Lung (tissue), 12 donors: ENCODE data around the gene GLI3. TPM values are rescaled to one million over a fixed set of nuclear protein-coding genes. Genes with fewer than 3 reads are reported as not detected.

Experiments
- ATAC-seq: fragments of 200-7000 bp; cut with Tn5 transposase; one replicate; pipeline ENCODE4 v1.9.1; 2020; ENCODE audit warnings: moderate number of reproducible peaks; ENCODE audit not compliant: insufficient read depth, low FRiP score
- DNase-seq, 3 donors: peaks; one replicate each; pipeline ENCODE4 v3.0.0-alpha.2; 2013 to 2017
- H3K27ac ChIP-seq, 2 donors: one replicate each; pipeline ENCODE4 v1.5.1; 2013; ENCODE audit warnings: mild to moderate bottlenecking in 2 of 2, moderate library complexity in 2 of 2, control low read depth in 1 of 2, inconsistent platforms in 1 of 2, low read depth in 1 of 2, low read length in 1 of 2
- H3K27me3 ChIP-seq, 3 donors: one replicate each; pipeline ENCODE4 v1.5.1; 2013; ENCODE audit warnings: low read length in 2 of 3; ENCODE audit not compliant: control insufficient read depth in 3 of 3, insufficient read depth in 3 of 3
- H3K36me3 ChIP-seq, 4 donors: one replicate each; pipeline ENCODE4 v1.5.1; 2013; ENCODE audit warnings: low read length in 4 of 4, mild to moderate bottlenecking in 1 of 4, moderate library complexity in 1 of 4; ENCODE audit not compliant: control insufficient read depth in 4 of 4, insufficient read depth in 4 of 4
- H3K4me1 ChIP-seq, 5 donors: one replicate each; pipeline ENCODE4 v1.5.1; 2013; ENCODE audit warnings: low read length in 5 of 5, mild to moderate bottlenecking in 2 of 5, moderate library complexity in 1 of 5; ENCODE audit not compliant: control insufficient read depth in 5 of 5, insufficient read depth in 5 of 5
- H3K4me3 ChIP-seq: one replicate; pipeline ENCODE4 v1.5.1; 2013; ENCODE audit warnings: mild to moderate bottlenecking, control low read depth, moderate library complexity
- H3K9ac ChIP-seq, 2 donors: one replicate each; pipeline ENCODE4 v1.5.1; 2013; ENCODE audit warnings: low read length in 2 of 2, control low read depth in 1 of 2; ENCODE audit not compliant: insufficient read depth in 1 of 2
- H3K9me3 ChIP-seq, 4 donors: one replicate each; pipeline ENCODE4 v1.5.1; 2013; ENCODE audit warnings: low read length in 3 of 4, mild to moderate bottlenecking in 1 of 4, moderate library complexity in 1 of 4; ENCODE audit not compliant: control insufficient read depth in 4 of 4, insufficient read depth in 3 of 4
- WGBS, 2 donors: extraction: QIAGEN DNeasy Blood & Tissue Kit; methylation state at CpG; one replicate each; pipeline ENCODE4 v1.1.7; 2013; 5-methylcytosine and 5-hydroxymethylcytosine counted together
- polyA plus RNA-seq, 2 donors: library from polyadenylated mRNA; stranded (reverse); fragments of 200-250 nt; gene quantifications; one replicate each; pipeline ENCODE4 v1.2.1, GENCODE V29; 2013
- total RNA-seq, 2 donors: library from RNA; depleted of rRNA in 1 of 2; stranded (reverse); fragments of >200 nt in 1 of 2; gene quantifications; one replicate each; pipeline ENCODE4 v1.2.1, GENCODE V29; 2014 to 2021
- TF ChIP-seq, protein P1 (sequence below): IDR thresholded peaks from 2 replicates; pipeline ENCODE4 v1.5.1; 2012; ENCODE audit warnings: mild to moderate bottlenecking; ENCODE audit errors: control extremely low read depth, extremely low read depth
- donor health status: control.
- donor health status: control.
- donor health status: Bipolar disorder and iron deficiency.
- donor health status: healthy.
- donor health status: DM: yes; HTN: yes; CAD: no.

Gene GLI3
- total and polyA plus RNA-seq, 4 donors, result 2.0 to 23.4 (median 10.3) TPM

DNA sequence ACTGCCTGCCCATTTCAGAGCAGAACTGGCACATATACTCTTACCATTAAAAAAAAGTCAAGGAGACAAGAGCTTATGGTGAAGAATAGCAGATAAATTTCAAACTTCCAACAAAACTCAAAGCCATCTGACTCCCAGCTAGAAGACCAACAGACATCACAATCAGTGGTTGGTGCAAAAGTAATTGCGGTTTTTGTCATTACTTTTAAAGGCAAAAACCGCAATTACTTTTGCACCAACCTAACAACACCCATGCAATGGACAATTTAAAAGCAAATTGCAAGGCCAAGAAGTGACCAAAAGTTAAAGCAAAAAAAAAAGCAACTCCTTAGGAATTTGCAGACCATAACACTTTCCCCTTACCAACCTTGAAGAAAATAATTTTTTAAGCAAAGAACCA, 18.8 kb downstream of the GLI3 start:
- WGBS, 2 donors, result 96% methylated on average over 2 of the region's 2 CpGs
- Histone ChIP-seq H3K9me3 (no peaks in the 10 kb centered on the region), H3K4me1 (peaks cover 0 to 13% (median 7%) of the 10 kb centered on the region in 5 donors), H3K27me3 (no peaks in the 10 kb centered on the region), H3K9ac (no peak overlapping the region), H3K27ac (no peak overlapping the region), H3K36me3 (peaks cover 0 to 27% (median 12%) of the 10 kb centered on the region in 4 donors), H3K4me3 (no peak overlapping the region)
- ATAC-seq (no peak), DNase-seq (no peak)
- TF ChIP-seq, protein P1, sequence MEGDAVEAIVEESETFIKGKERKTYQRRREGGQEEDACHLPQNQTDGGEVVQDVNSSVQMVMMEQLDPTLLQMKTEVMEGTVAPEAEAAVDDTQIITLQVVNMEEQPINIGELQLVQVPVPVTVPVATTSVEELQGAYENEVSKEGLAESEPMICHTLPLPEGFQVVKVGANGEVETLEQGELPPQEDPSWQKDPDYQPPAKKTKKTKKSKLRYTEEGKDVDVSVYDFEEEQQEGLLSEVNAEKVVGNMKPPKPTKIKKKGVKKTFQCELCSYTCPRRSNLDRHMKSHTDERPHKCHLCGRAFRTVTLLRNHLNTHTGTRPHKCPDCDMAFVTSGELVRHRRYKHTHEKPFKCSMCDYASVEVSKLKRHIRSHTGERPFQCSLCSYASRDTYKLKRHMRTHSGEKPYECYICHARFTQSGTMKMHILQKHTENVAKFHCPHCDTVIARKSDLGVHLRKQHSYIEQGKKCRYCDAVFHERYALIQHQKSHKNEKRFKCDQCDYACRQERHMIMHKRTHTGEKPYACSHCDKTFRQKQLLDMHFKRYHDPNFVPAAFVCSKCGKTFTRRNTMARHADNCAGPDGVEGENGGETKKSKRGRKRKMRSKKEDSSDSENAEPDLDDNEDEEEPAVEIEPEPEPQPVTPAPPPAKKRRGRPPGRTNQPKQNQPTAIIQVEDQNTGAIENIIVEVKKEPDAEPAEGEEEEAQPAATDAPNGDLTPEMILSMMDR, result no peak

DNA sequence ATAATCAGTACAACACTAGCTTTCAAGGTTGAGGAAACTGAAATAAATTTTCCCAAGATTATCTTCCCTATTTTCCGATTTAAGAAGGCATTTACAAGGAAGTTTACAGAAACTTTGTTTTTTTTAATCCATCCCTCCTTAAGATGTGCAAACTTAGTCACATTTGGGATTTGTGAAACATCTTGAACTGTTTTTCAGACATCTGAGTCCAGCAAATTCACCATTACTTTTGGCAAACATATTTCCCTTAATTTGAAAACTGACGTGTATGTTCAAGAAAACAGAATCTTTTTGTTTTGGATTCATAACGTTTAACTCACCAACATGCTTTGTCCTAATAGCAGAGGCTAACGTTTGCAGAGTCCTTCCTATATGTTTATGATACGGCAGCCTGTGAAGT, 19.5 kb downstream of the GLI3 start:
- TF ChIP-seq, protein P1, result no peak
- Histone ChIP-seq H3K27me3 (no peaks in the 10 kb centered on the region), H3K4me1 (peaks cover 0 to 6% (median 2%) of the 10 kb centered on the region in 5 donors), H3K9me3 (no peaks in the 10 kb centered on the region), H3K27ac (no peak overlapping the region), H3K9ac (no peak overlapping the region), H3K4me3 (no peak overlapping the region), H3K36me3 (peaks cover 0 to 31% (median 12%) of the 10 kb centered on the region in 4 donors)
- ATAC-seq (no peak), DNase-seq (no peak)
- WGBS, 2 donors, result 84 to 85% methylated on average over 5 of the region's 5 CpGs

DNA sequence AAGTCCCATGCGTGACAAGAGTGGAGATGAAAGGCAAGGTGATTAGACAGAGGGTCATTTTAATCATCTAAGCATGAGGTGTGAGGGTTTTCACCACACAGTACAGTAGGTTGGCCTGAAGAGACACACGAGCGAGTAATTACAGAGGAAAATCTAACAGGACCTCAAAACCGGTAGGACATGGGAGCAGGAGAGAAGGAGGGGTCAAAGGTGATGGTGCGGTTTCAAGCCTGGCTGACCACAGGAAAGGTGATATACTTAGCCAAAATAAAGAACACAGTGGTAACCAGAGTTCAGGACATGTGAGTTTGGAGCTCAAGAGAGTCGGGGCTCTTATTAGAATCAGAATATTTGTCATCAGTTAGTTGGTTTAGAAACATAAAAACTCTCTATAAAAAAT, 20.0 kb downstream of the GLI3 start:
- TF ChIP-seq, protein P1, result no peak
- Histone ChIP-seq H3K4me3 (no peak overlapping the region), H3K36me3 (peaks cover 0 to 32% (median 12%) of the 10 kb centered on the region in 4 donors), H3K9me3 (no peaks in the 10 kb centered on the region), H3K27ac (no peak overlapping the region), H3K27me3 (no peaks in the 10 kb centered on the region), H3K4me1 (peaks cover 0 to 2% (median 0%) of the 10 kb centered on the region in 5 donors), H3K9ac (no peak overlapping the region)
- no peak for DNase-seq
- 86 to 90% methylated on average over 6 of the region's 6 CpGs for WGBS, 2 donors
- no peak for ATAC-seq

DNA sequence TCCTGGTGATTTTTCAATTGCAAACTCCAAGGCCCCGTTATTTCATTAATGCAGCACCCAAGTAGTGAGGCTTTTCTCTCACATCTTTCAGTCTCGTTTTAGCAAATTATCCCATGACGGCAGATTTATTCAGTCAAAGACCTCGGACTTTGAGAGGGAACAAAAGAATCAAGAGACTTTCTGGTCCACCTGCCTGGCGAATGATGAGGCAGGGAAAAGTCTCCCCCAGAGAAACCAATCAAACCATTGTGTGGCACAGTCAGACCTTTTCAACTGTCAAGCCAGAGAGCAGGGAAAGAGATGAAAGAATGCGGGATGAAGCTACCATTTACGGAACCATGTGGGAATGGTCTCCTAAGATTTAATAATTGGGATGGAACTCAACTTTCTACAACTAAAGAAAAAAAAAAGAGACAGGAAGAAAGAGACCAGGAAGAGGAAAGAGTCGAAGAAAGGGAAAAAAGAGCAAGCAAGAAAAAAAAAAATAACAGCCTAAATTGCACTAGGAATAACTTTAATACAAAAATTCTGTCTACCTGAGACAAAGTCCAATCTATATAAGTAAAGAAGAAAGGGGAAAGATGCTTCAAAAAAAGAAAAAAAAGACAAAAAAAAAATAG, 22.8 kb downstream of the GLI3 start:
- Histone ChIP-seq H3K27ac (no peak overlapping the region), H3K9me3 (no peaks in the 10 kb centered on the region), H3K4me1 (peaks cover 0 to 2% (median 0%) of the 10 kb centered on the region in 5 donors), H3K27me3 (no peaks in the 10 kb centered on the region), H3K36me3 (peaks cover 0 to 20% (median 2%) of the 10 kb centered on the region in 4 donors), H3K4me3 (no peak overlapping the region), H3K9ac (no peak overlapping the region)
- TF ChIP-seq, protein P1, result no peak
- ATAC-seq (no peak), DNase-seq (no peak)
- WGBS, 2 donors, result 87 to 92% methylated on average over 8 of the region's 8 CpGs
